A549 (cell line): ENCODE results near the gene LRIG2. TPM values are rescaled to one million over a fixed set of nuclear protein-coding genes. Genes with fewer than 3 reads are reported as not detected.
"Not testable (repeated sequence)": the region's sequence is repeated elsewhere in the genome, so short reads cannot be mapped to it uniquely, and the experiment has no call there.

Source experiments
- ATAC-seq, 2 experiments: fragments of 200-7000 bp in 1 of 2; fragments of >200 bp in 1 of 2; cut with Nextera tagmentation in 1 of 2; cut with Tn5 transposase in 1 of 2; 3 replicates each; pipeline versions ENCODE4 v1.8.0 to v1.9.1; 2018 to 2020; ENCODE audit warnings: mild to moderate bottlenecking in 1 of 2, moderate library complexity in 1 of 2
- CTCF ChIA-PET: fragments of 300-600 bp; sonication (Branson Sonifier 250); formaldehyde crosslinking; extraction: SDS; loops from one replicate; lab custom pipeline; 2021; ENCODE audit warnings: antibody characterized with exemption, inconsistent platforms; lab: Yijun Ruan, JAX
- POLR2A ChIA-PET: fragments of 350-600 bp; formaldehyde crosslinking; extraction: SDS; loops from one replicate; lab custom pipeline; 2021; ENCODE audit warnings: antibody characterized with exemption, inconsistent platforms; lab: Yijun Ruan, JAX
- DNase-seq, 2 experiments: peaks; one replicate each; pipeline versions ENCODE4 v3.0.0 to v3.0.0-alpha.2; 2011 to 2016; ENCODE audit warnings: low read depth in 1 of 2, low spot score in 1 of 2
- FAIRE-seq: peaks from 2 replicates; lab custom pipeline; 2011; peaks lifted over from hg19 to GRCh38; lab: Jason Lieb, UNC
- H3K27ac ChIP-seq, 2 experiments: fragments of >200 bp; sonication (Bioruptor Twin); formaldehyde crosslinking; 3 replicates each; pipeline ENCODE4 v1.5.1; 2016 to 2017
- H3K4me1 ChIP-seq: fragments of >200 bp; sonication (Bioruptor Twin); formaldehyde crosslinking; 3 replicates; pipeline ENCODE4 v1.6.1; 2016
- H3K4me2 ChIP-seq: fragments of >200 bp; sonication (Bioruptor Twin); formaldehyde crosslinking; 3 replicates; pipeline ENCODE4 v1.6.1; 2016
- H3K4me3 ChIP-seq: fragments of >200 bp; sonication (Bioruptor Twin); formaldehyde crosslinking; 3 replicates; pipeline ENCODE4 v1.5.1; 2016
- H3K9me3 ChIP-seq: fragments of >200 bp; sonication (Bioruptor Twin); formaldehyde crosslinking; 3 replicates; pipeline ENCODE4 v1.6.1; 2016
- ATOH8 ChIP-seq: fragments of 250-450 bp; sonication (Bioruptor Pico); IDR thresholded peaks from 2 replicates; pipeline ENCODE4 v1.5.0; 2020; ENCODE audit warnings: low read depth, mild to moderate bottlenecking, moderate library complexity
- BHLHE40 ChIP-seq: IDR thresholded peaks from 2 replicates; pipeline ENCODE4 v1.6.1; 2012; ENCODE audit warnings: low read depth, low read length, inconsistent platforms
- CBX8 ChIP-seq: fragments of 200-600 bp; sonication (generic); IDR thresholded peaks from 2 replicates; pipeline ENCODE4 v1.6.1; 2016
- CHD4 ChIP-seq: fragments of 200-600 bp; sonication (generic); IDR thresholded peaks from 2 replicates; pipeline ENCODE4 v1.6.1; 2016; ENCODE audit warnings: antibody characterized with exemption, mild to moderate bottlenecking, borderline replicate concordance
- E2F6 ChIP-seq: IDR thresholded peaks from 2 replicates; pipeline ENCODE4 v1.6.1; 2012; ENCODE audit warnings: low read depth, borderline replicate concordance
- EHMT2 ChIP-seq: fragments of 200-600 bp; sonication (generic); IDR thresholded peaks from 2 replicates; pipeline ENCODE4 v1.6.1; 2016; ENCODE audit warnings: antibody characterized with exemption, low read depth, mild to moderate bottlenecking, moderate library complexity
- ESRRA ChIP-seq: fragments of 150-350 bp; IDR thresholded peaks from 2 replicates; pipeline ENCODE4 v1.6.1; 2014; ENCODE audit warnings: mild to moderate bottlenecking, low read length, borderline replicate concordance
- HEYL ChIP-seq: fragments of 250-450 bp; sonication (Bioruptor Pico); IDR thresholded peaks from 2 replicates; pipeline ENCODE4 v1.8.0; 2021; ENCODE audit warnings: mild to moderate bottlenecking, moderate library complexity
- HMGXB4 ChIP-seq: fragments of 250-450 bp; sonication (Bioruptor Pico); IDR thresholded peaks from 2 replicates; pipeline ENCODE4 v1.5.0; 2021; ENCODE audit warnings: mild to moderate bottlenecking, moderate library complexity, borderline replicate concordance
- HOXA7 ChIP-seq: fragments of 250-450 bp; sonication (Bioruptor Pico); IDR thresholded peaks from 2 replicates; pipeline ENCODE4 v1.5.0; 2020; ENCODE audit warnings: mild to moderate bottlenecking, moderate library complexity
- KDM5A ChIP-seq: fragments of 200-600 bp; sonication (generic); IDR thresholded peaks from 2 replicates; pipeline ENCODE4 v1.6.1; 2016; ENCODE audit warnings: antibody characterized with exemption, mild to moderate bottlenecking
- MAFK ChIP-seq: fragments of 450-650 bp; IDR thresholded peaks from 2 replicates; pipeline ENCODE4 v1.6.1; 2014; ENCODE audit not compliant: partially characterized antibody
- PHF8 ChIP-seq: fragments of 200-600 bp; sonication (generic); IDR thresholded peaks from 2 replicates; pipeline ENCODE4 v1.6.1; 2016; ENCODE audit warnings: low read depth, mild to moderate bottlenecking, antibody characterized with exemption, moderate library complexity, borderline replicate concordance
- POLR2A ChIP-seq: IDR thresholded peaks from 2 replicates; pipeline ENCODE4 v1.6.1; 2012; ENCODE audit warnings: mild to moderate bottlenecking, low read length
- POLR2AphosphoS2 ChIP-seq: conservative IDR thresholded peaks from 2 replicates; pipeline ENCODE4 v1.6.1; 2012; ENCODE audit warnings: low read length, improper control_type of control experiment, inconsistent platforms
- RCOR1 ChIP-seq: fragments of 150-350 bp; IDR thresholded peaks from 2 replicates; pipeline ENCODE4 v1.6.1; 2014; ENCODE audit warnings: antibody characterized with exemption, low read length, low read depth
- TFCP2L1 ChIP-seq: fragments of 250-450 bp; sonication (Bioruptor Pico); IDR thresholded peaks from 2 replicates; pipeline ENCODE4 v1.5.0; 2021; ENCODE audit warnings: mild to moderate bottlenecking
- ZC3H11A ChIP-seq: fragments of 450-650 bp; IDR thresholded peaks from 2 replicates; pipeline ENCODE4 v1.6.1; 2014; ENCODE audit warnings: antibody characterized with exemption, mild to moderate bottlenecking
- ZSCAN20 ChIP-seq: fragments of 250-450 bp; sonication (Bioruptor Pico); IDR thresholded peaks from 2 replicates; pipeline ENCODE4 v1.8.0; 2022; ENCODE audit warnings: mild to moderate bottlenecking, moderate library complexity
- WGBS: methylation state at CpG from one replicate; pipeline ENCODE4 v1.1.6; 2017; ENCODE audit errors: missing lambda C conversion rate; 5-methylcytosine and 5-hydroxymethylcytosine counted together
- polyA plus RNA-seq, 4 experiments: library from polyadenylated mRNA; depleted of rRNA in 3 of 4; stranded (reverse); fragments of >200 nt; fragmentation: RNase III in 1 of 4; extraction: RNeasy Plus Mini Kit Qiagen cat#74134 plus additional on column Dnase treatment in 1 of 4; gene quantifications; 2 replicates in 3 of 4; 3 replicates in 1 of 4; pipeline ENCODE4 v1.2.3, GENCODE V29; 2011 to 2017
- TF ChIP-seq, protein P1 (sequence below): IDR thresholded peaks from 2 replicates; pipeline ENCODE4 v1.6.1; 2012
- TF ChIP-seq, protein P2 (sequence below): fragments of >200 bp; sonication (Bioruptor Twin); formaldehyde crosslinking; IDR thresholded peaks from 3 replicates; pipeline ENCODE4 v1.6.1; 2016

Gene LRIG2
- polyA plus RNA-seq, 2 of the 4 experiments (the other 2 are of a cell fraction): 3.0 to 7.4 TPM

DNA sequence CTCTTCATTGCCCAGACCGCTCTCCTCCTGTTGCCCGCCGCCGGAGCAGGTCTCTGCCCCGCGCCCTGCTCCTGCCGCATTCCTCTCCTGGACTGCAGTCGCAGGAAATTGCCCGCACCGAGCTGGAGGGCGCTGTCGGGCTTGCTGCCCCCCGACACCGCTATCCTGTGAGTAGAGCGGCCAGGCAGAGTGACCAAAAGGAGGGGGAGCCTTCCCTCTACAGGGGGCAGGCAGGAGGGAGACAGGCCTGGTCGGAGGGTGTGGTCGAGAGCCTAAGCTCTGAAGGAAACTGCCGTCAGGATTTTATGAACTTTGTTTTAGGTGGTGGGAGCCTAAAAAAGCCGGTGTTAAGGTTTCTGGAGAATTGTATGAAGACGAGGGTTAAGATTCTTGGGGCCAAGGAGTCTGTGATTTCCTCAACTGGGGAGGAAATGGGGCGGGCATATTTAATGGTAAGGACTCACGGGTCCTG is 517 bp downstream of the LRIG2 start:
- Histone ChIP-seq H3K4me1 (peaks cover 8% of the 10 kb centered on the region; the same call in 2 of the 3 replicates), H3K4me2 (peak overlapping the region; percentile 68), H3K4me3 (peak overlapping the region; percentile 94), H3K9me3 (no peaks in the 10 kb centered on the region), H3K27ac (peak overlapping the region; percentile 97)
- WGBS: 2% methylated on average over 15 of the region's 22 CpGs
- TF ChIP-seq E2F6 (no peak), CBX8 (no peak), HMGXB4 (peak; percentile 14; the same call in 1 of the 2 replicates)
- TF ChIP-seq, protein P1, sequence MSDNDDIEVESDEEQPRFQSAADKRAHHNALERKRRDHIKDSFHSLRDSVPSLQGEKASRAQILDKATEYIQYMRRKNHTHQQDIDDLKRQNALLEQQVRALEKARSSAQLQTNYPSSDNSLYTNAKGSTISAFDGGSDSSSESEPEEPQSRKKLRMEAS: peak; percentile 4; the same call in 1 of the 2 replicates
- DNase-seq: peak in 1 of 2 experiments; percentile 54
- ChIA-PET CTCF (interaction anchor here (0.7 to 2.4 kb wide), 36 partner anchors 8 to 843 kb away, joined by 3 to 27 read pairs (median 5); partner anchors contain the start of gene PPM1J), POLR2A (interaction anchor here (0.6 to 1.9 kb wide), 10 partner anchors 9 to 358 kb away, joined by 3 to 22 read pairs (median 4); partner anchors contain the start of genes MAGI3, PPM1J and SLC16A1)
- ATAC-seq: peak; percentile 68 to 78
- no peak for FAIRE-seq

- WGBS: 78% methylated on average over 6 of the region's 6 CpGs
Measured at GRCh38 chr1:113074237-113074636, 1.2 kb downstream of the LRIG2 start.

DNA sequence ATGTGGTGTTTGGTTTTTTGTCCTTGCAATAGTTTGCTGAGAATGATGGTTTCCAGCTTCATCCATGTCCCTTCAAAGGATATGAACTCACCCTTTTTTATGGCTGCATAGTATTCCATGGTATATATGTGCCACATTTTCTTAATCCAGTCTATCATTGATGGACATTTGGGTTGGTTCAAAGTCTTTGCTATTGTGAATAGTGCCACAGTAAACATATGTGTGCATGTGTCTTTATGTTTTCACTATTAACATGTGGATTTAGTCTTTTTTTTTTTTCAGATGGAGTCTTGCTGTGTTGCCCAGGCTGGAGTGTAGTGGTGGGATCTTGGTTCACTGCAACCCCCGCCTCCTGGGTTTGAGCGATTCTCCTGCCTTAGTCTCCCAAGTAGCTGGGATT is 5.0 kb downstream of the LRIG2 start:
- 83% methylated on average over 2 of the region's 2 CpGs for WGBS
- H3K4me2 ChIP-seq, H3K27ac ChIP-seq, H3K4me1 ChIP-seq, H3K4me3 ChIP-seq, POLR2A ChIA-PET, ATAC-seq, DNase-seq, CTCF ChIA-PET, H3K9me3 ChIP-seq, FAIRE-seq: not testable (repeated sequence)

More at GRCh38 chr1:113074237-113074636, 1.2 kb downstream of the LRIG2 start:
- Histone ChIP-seq H3K4me3 (peak overlapping the region; percentile 94), H3K4me1 (peaks cover 8% of the 10 kb centered on the region; the same call in 2 of the 3 replicates), H3K4me2 (peak overlapping the region; percentile 68), H3K9me3 (no peaks in the 10 kb centered on the region), H3K27ac (peak overlapping the region in 1 of 2 experiments; percentile 97; a peak in 3 of 6 replicates)
- FAIRE-seq (no peak), ATAC-seq (no peak), DNase-seq (no peak)
- no peak for TF ChIP-seq HOXA7 (CRISPR knock-in tag)
- TF ChIP-seq, protein P1: no peak
- TF ChIP-seq POLR2A: no peak
- no peak for TF ChIP-seq CBX8
- TF ChIP-seq ZC3H11A: no peak
- TF ChIP-seq BHLHE40: no peak
- TF ChIP-seq EHMT2: no peak
- TF ChIP-seq POLR2AphosphoS2: no peak
- TF ChIP-seq CHD4: no peak
- no peak for TF ChIP-seq ESRRA
- no peak for TF ChIP-seq ZSCAN20
- TF ChIP-seq MAFK: no peak
- TF ChIP-seq HEYL (CRISPR knock-in tag): no peak
- TF ChIP-seq, protein P2, sequence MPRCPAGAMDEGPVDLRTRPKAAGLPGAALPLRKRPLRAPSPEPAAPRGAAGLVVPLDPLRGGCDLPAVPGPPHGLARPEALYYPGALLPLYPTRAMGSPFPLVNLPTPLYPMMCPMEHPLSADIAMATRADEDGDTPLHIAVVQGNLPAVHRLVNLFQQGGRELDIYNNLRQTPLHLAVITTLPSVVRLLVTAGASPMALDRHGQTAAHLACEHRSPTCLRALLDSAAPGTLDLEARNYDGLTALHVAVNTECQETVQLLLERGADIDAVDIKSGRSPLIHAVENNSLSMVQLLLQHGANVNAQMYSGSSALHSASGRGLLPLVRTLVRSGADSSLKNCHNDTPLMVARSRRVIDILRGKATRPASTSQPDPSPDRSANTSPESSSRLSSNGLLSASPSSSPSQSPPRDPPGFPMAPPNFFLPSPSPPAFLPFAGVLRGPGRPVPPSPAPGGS: no peak
- TF ChIP-seq RCOR1: no peak
- TF ChIP-seq PHF8: no peak
- TF ChIP-seq TFCP2L1: no peak
- no peak for TF ChIP-seq KDM5A
- TF ChIP-seq ATOH8 (CRISPR knock-in tag): no peak
- CTCF ChIA-PET: interaction anchor here (0.8 to 2.4 kb wide), 10 partner anchors 8 to 829 kb away, joined by 3 to 25 read pairs (median 8); no protein-coding TSS in a partner anchor
- POLR2A ChIA-PET: interaction anchor here (0.5 to 1.9 kb wide), 3 partner anchors 199 to 359 kb away, joined by 4 to 12 read pairs (median 9); partner anchors contain the start of genes MAGI3 and PPM1J
